PFSK-1 (cell line): Measurements from ENCODE around the gene ATP1B4.

Source experiments
- FOXP2 ChIP-seq: optimal IDR thresholded peaks from 2 replicates; pipeline ENCODE3; 2011; ENCODE audit warnings: borderline replicate concordance, control low read depth, inconsistent platforms; ENCODE audit not compliant: insufficient read depth; ENCODE audit errors: extremely low read length, extremely low read depth
- POLR2AphosphoS5 ChIP-seq: IDR thresholded peaks from 2 replicates; pipeline ENCODE4 v1.6.1; 2012; ENCODE audit warnings: low read depth, mild to moderate bottlenecking, control low read depth, low read length, moderate library complexity
- REST ChIP-seq, 2 experiments: IDR thresholded peaks; 2 replicates each; pipeline versions ENCODE4 v1.6.1 to v1.8.0; 2011 to 2012; ENCODE audit warnings: low read depth in 2 of 2, low read length in 2 of 2, control low read depth in 1 of 2, inconsistent platforms in 1 of 2, mild to moderate bottlenecking in 1 of 2, moderate library complexity in 1 of 2; ENCODE audit not compliant: insufficient read depth in 1 of 2
- SIN3A ChIP-seq: IDR thresholded peaks from 2 replicates; pipeline ENCODE4 v1.6.1; 2012; ENCODE audit warnings: mild to moderate bottlenecking, low read length, moderate library complexity, borderline replicate concordance; ENCODE audit not compliant: insufficient read depth
- TAF1 ChIP-seq: IDR thresholded peaks from 2 replicates; pipeline ENCODE4 v1.6.1; 2012; ENCODE audit warnings: low read length, control low read depth, borderline replicate concordance; ENCODE audit not compliant: insufficient read depth

ATP1B4 gene

GRCh38 chrX:120321520-120322281 is 40.2 kb upstream of the ATP1B4 start:
- TF ChIP-seq TAF1 (no peak), REST (IDR thresholded peaks at IDR 0.05; ENCODE audit: insufficient read depth in 1 of 2, low read depth in 2 of 2, low read length in 2 of 2) (no peak), SIN3A (no peak)

GRCh38 chrX:120331116-120331515 is 30.8 kb upstream of the ATP1B4 start:
- no peak for TF ChIP-seq TAF1
- TF ChIP-seq SIN3A, result no peak
- TF ChIP-seq FOXP2, result no peak
- no peak for TF ChIP-seq POLR2AphosphoS5
- TF ChIP-seq REST (IDR thresholded peaks at IDR 0.05; ENCODE audit: insufficient read depth in 1 of 2, low read depth in 2 of 2, low read length in 2 of 2), result no peak

- TF ChIP-seq REST (IDR thresholded peaks at IDR 0.05; ENCODE audit: insufficient read depth in 1 of 2, low read depth in 2 of 2, low read length in 2 of 2) (no peak), SIN3A (no peak), FOXP2 (no peak), POLR2AphosphoS5 (no peak), TAF1 (no peak)
Measured at GRCh38 chrX:120332394-120332793, 29.5 kb upstream of the ATP1B4 start.

- TF ChIP-seq SIN3A (no peak), POLR2AphosphoS5 (no peak), FOXP2 (no peak), TAF1 (no peak), REST (IDR thresholded peaks at IDR 0.05; ENCODE audit: insufficient read depth in 1 of 2, low read depth in 2 of 2, low read length in 2 of 2) (no peak)
Measured at GRCh38 chrX:120334151-120334550, 27.7 kb upstream of the ATP1B4 start.

- TF ChIP-seq SIN3A (no peak), FOXP2 (no peak), REST (IDR thresholded peaks at IDR 0.05; ENCODE audit: insufficient read depth in 1 of 2, low read depth in 2 of 2, low read length in 2 of 2) (no peak), TAF1 (no peak), POLR2AphosphoS5 (no peak)
Measured at GRCh38 chrX:120334603-120335002, 27.3 kb upstream of the ATP1B4 start.
